T-cell (primary cell): ENCODE measurements around the gene RDM1. TPM values are rescaled to one million over a fixed set of nuclear protein-coding genes. Genes with fewer than 3 reads are reported as not detected.
A peak's percentile ranks its signal among the peaks of the same experiment; 100 is the strongest.

Experiments used
- ATAC-seq, 4 experiments: fragments of 200-7000 bp in 3 of 4; fragments of 150-1000 bp in 1 of 4; cut with Tn5 transposase; replicated peaks in 1 of 4; 1 replicate in 3 of 4; 2 replicates in 1 of 4; pipeline ENCODE4 v1.10.0; 2021; ENCODE audit warnings: moderate library complexity in 3 of 4, mild to moderate bottlenecking in 2 of 4, moderate number of reproducible peaks in 1 of 4
- CTCF ChIA-PET, 2 donors: fragments of 300-600 bp; sonication (Branson Sonifier 250); formaldehyde crosslinking; loops; one replicate each; lab custom pipeline; 2022; ENCODE audit warnings: antibody characterized with exemption in 2 of 2; lab: Charles Lee
- POLR2A ChIA-PET, 2 donors: fragments of 300-600 bp; sonication (Branson Sonifier 250); formaldehyde crosslinking; loops; one replicate each; lab custom pipeline; 2022; ENCODE audit warnings: antibody characterized with exemption in 2 of 2; lab: Charles Lee
- DNase-seq, 35 experiments: peaks; one replicate each; pipeline versions ENCODE4 v3.0.0 to v3.0.0-alpha.2; 2013 to 2023
- H3K27ac ChIP-seq: one replicate; pipeline ENCODE4 v1.5.1; 2013; ENCODE audit warnings: low read length
- H3K27me3 ChIP-seq, 2 experiments: replicated peaks in 1 of 2; 1 replicate in 1 of 2; 2 replicates in 1 of 2; pipeline versions ENCODE4 v1.6.1 to v1.7.0; 2013; ENCODE audit warnings: low read length in 1 of 2, mixed read lengths in 1 of 2; ENCODE audit not compliant: control insufficient read depth in 2 of 2, insufficient read depth in 2 of 2; ENCODE audit errors: extremely low read depth in 1 of 2
- H3K36me3 ChIP-seq, 2 donors: 1 replicate in 1 of 2; 2 replicates in 1 of 2; pipeline versions ENCODE4 v1.6.1 to v1.7.0; 2013; ENCODE audit warnings: low read length in 1 of 2; ENCODE audit not compliant: control insufficient read depth in 2 of 2, insufficient read depth in 1 of 2; ENCODE audit errors: extremely low read depth in 1 of 2
- H3K4me1 ChIP-seq, 2 experiments: 1 replicate in 1 of 2; 2 replicates in 1 of 2; pipeline versions ENCODE4 v1.6.1 to v1.7.0; 2013; ENCODE audit warnings: low read length in 2 of 2, mixed read lengths in 1 of 2; ENCODE audit not compliant: insufficient read depth in 2 of 2, control insufficient read depth in 1 of 2; ENCODE audit errors: extremely low read depth in 1 of 2
- H3K4me3 ChIP-seq, 2 donors: 1 replicate in 1 of 2; 2 replicates in 1 of 2; pipeline versions ENCODE4 v1.5.1 to v1.7.0; 2013; ENCODE audit warnings: mild to moderate bottlenecking in 2 of 2, low read length in 1 of 2, moderate library complexity in 1 of 2; ENCODE audit not compliant: control insufficient read depth in 1 of 2; ENCODE audit errors: extremely low read depth in 1 of 2
- H3K9me3 ChIP-seq: 2 replicates; pipeline ENCODE4 v1.7.0; 2013
- H3K27ac Mint-ChIP-seq, 2 donors: one replicate each; pipeline ENCODE4 v1.8.0; 2020 to 2021; ENCODE audit warnings: mild to moderate bottlenecking in 2 of 2, mixed read lengths in 2 of 2
- H3K27me3 Mint-ChIP-seq, 2 donors: one replicate each; pipeline ENCODE4 v1.8.0; 2021 to 2022; ENCODE audit warnings: mixed read lengths in 2 of 2
- H3K36me3 Mint-ChIP-seq: one replicate; pipeline ENCODE4 v1.8.0; 2021; ENCODE audit warnings: mixed read lengths
- H3K4me1 Mint-ChIP-seq, 3 donors: one replicate each; pipeline ENCODE4 v1.8.0; 2020 to 2022; ENCODE audit warnings: mixed read lengths in 3 of 3, mild to moderate bottlenecking in 1 of 3
- H3K4me3 Mint-ChIP-seq, 3 donors: one replicate each; pipeline ENCODE4 v1.8.0; 2020 to 2022; ENCODE audit warnings: mild to moderate bottlenecking in 3 of 3, mixed read lengths in 3 of 3, moderate library complexity in 3 of 3
- H3K9me3 Mint-ChIP-seq, 3 donors: one replicate each; pipeline ENCODE4 v1.8.0; 2020 to 2022; ENCODE audit warnings: mixed read lengths in 3 of 3
- WGBS: methylation state at CpG from one replicate; pipeline ENCODE4 v1.1.5; 2013; ENCODE audit warnings: missing lambda C conversion rate; ENCODE audit not compliant: insufficient coverage; 5-methylcytosine and 5-hydroxymethylcytosine counted together
- total RNA-seq, 35 experiments: library from RNA in 6 of 35; stranded (reverse) in 6 of 35; fragments of 120-200 nt in 1 of 35; gene quantifications; one replicate each; pipeline versions ENCODE4 v1.2.1 to v1.2.4 and lab custom pipeline; 2013 to 2026

The RDM1 gene
- total RNA-seq, 5 donors from 2014 or later (not counting 1 experiment from before 2014, with no cell fraction given): 0.40 to 1.5 (median 0.83) TPM

GRCh38 chr17:35927714-35928113, 2.9 kb downstream of the RDM1 start:
- Mint-ChIP-seq H3K36me3 (no peaks in the 10 kb centered on the region), H3K4me3 (no peak overlapping the region), H3K9me3 (no peaks in the 10 kb centered on the region), H3K4me1 (peaks cover 12 to 17% (median 16%) of the 10 kb centered on the region in 3 donors), H3K27ac (no peak overlapping the region), H3K27me3 (no peaks in the 10 kb centered on the region)
- ChIA-PET POLR2A (no interaction called here), CTCF (no interaction called here)
- no peak for ATAC-seq
- H3K36me3 ChIP-seq: no peaks in the 10 kb centered on the region
- H3K4me1 ChIP-seq: peaks cover 9 to 24% of the 10 kb centered on the region in 2 experiments
- DNase-seq: no peak
- no peak overlapping the region for H3K4me3 ChIP-seq
- peaks cover 0 to 4% of the 10 kb centered on the region in 2 experiments for H3K27me3 ChIP-seq
- no peaks in the 10 kb centered on the region for H3K9me3 ChIP-seq
- no peak overlapping the region for H3K27ac ChIP-seq

GRCh38 chr17:35923609-35924114, 6.9 kb downstream of the RDM1 start:
- Mint-ChIP-seq H3K4me1 (peaks cover 0 to 15% (median 13%) of the 10 kb centered on the region in 3 donors), H3K4me3 (no peak overlapping the region), H3K27me3 (no peaks in the 10 kb centered on the region), H3K36me3 (no peaks in the 10 kb centered on the region), H3K9me3 (no peaks in the 10 kb centered on the region), H3K27ac (no peak overlapping the region)
- H3K27me3 ChIP-seq: no peaks in the 10 kb centered on the region
- CTCF ChIA-PET: no interaction called here
- ATAC-seq (no peak), DNase-seq (no peak)
- H3K4me1 ChIP-seq: peaks cover 3 to 13% of the 10 kb centered on the region in 2 experiments
- POLR2A ChIA-PET: interaction anchor here in 1 of 2 donors (0.6 kb wide), 1 partner anchor 616 kb away, joined by 3 read pairs; no protein-coding TSS in a partner anchor
- H3K36me3 ChIP-seq: no peaks in the 10 kb centered on the region
- H3K4me3 ChIP-seq: no peak overlapping the region
- H3K27ac ChIP-seq: no peak overlapping the region
- WGBS: 100% methylated on average over 1 of the region's 6 CpGs
- no peaks in the 10 kb centered on the region for H3K9me3 ChIP-seq

DNA sequence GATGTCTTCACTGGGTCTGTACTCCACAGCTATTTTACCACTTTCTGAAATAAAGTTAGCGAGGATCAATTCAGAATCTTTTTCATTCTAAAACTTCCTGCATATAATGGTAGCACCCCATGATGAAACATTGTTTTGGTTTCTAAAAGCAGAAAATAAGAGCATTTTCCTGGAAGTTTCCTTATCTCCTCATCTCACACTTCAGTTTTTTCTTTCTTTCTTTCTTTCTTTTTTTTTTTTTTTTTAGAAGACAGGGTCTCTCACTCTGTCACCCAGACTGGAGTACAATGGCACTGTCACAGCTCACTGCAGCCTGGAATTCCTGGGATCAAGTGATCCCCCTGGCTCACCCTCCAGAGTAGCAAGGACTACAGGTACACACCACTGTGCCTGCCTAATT, 10.3 kb downstream of the RDM1 start:
- ChIA-PET CTCF (interaction anchor here in 1 of 2 donors (1.0 kb wide), 1 partner anchor 14 kb away, joined by 3 read pairs; no protein-coding TSS in a partner anchor), POLR2A (interaction anchor here in 1 of 2 donors (0.7 kb wide), 1 partner anchor 53 kb away, joined by 6 read pairs; no protein-coding TSS in a partner anchor)
- no peak for DNase-seq
- H3K27ac Mint-ChIP-seq: peak overlapping the region in 1 of 2 donors; percentile 2
- no peak overlapping the region for H3K27ac ChIP-seq
- no peak overlapping the region for H3K4me3 Mint-ChIP-seq
- no peaks in the 10 kb centered on the region for H3K36me3 Mint-ChIP-seq
- ATAC-seq: no peak
- H3K9me3 Mint-ChIP-seq: no peaks in the 10 kb centered on the region
- H3K4me1 ChIP-seq: peaks cover 3 to 13% of the 10 kb centered on the region in 2 experiments
- H3K27me3 ChIP-seq: no peaks in the 10 kb centered on the region
- no peaks in the 10 kb centered on the region for H3K27me3 Mint-ChIP-seq
- H3K36me3 ChIP-seq: no peaks in the 10 kb centered on the region
- no peaks in the 10 kb centered on the region for H3K9me3 ChIP-seq
- no peak overlapping the region for H3K4me3 ChIP-seq
- H3K4me1 Mint-ChIP-seq: peaks cover 0 to 20% (median 14%) of the 10 kb centered on the region in 3 donors
- no CpG with 5 or more reads among the region's 1 CpG for WGBS

GRCh38 chr17:35918665-35919064, 11.9 kb downstream of the RDM1 start:
- POLR2A ChIA-PET: no interaction called here
- H3K36me3 Mint-ChIP-seq: no peaks in the 10 kb centered on the region
- ATAC-seq (no peak), DNase-seq (no peak)
- peaks cover 0 to 15% of the 10 kb centered on the region in 2 experiments for H3K4me1 ChIP-seq
- no CpG with 5 or more reads among the region's 3 CpGs for WGBS
- H3K9me3 ChIP-seq: no peaks in the 10 kb centered on the region
- H3K9me3 Mint-ChIP-seq: no peaks in the 10 kb centered on the region
- peaks cover 0 to 29% (median 17%) of the 10 kb centered on the region in 3 donors for H3K4me1 Mint-ChIP-seq
- H3K27ac Mint-ChIP-seq: no peak overlapping the region
- H3K27me3 Mint-ChIP-seq: no peaks in the 10 kb centered on the region
- no peak overlapping the region for H3K27ac ChIP-seq
- H3K4me3 Mint-ChIP-seq: no peak overlapping the region
- no peak overlapping the region for H3K4me3 ChIP-seq
- H3K36me3 ChIP-seq: no peaks in the 10 kb centered on the region
- CTCF ChIA-PET: no interaction called here
- no peaks in the 10 kb centered on the region for H3K27me3 ChIP-seq

- no peaks in the 10 kb centered on the region for H3K9me3 Mint-ChIP-seq
- Histone ChIP-seq H3K36me3 (no peaks in the 10 kb centered on the region), H3K27ac (no peak overlapping the region), H3K4me3 (no peak overlapping the region), H3K27me3 (no peaks in the 10 kb centered on the region), H3K4me1 (peaks cover 0 to 20% of the 10 kb centered on the region in 2 experiments), H3K9me3 (no peaks in the 10 kb centered on the region)
- H3K27me3 Mint-ChIP-seq: no peaks in the 10 kb centered on the region
- ATAC-seq (no peak), DNase-seq (no peak)
- CTCF ChIA-PET: no interaction called here
- H3K4me3 Mint-ChIP-seq: no peak overlapping the region
- POLR2A ChIA-PET: no interaction called here
- no peaks in the 10 kb centered on the region for H3K36me3 Mint-ChIP-seq
- peaks cover 0 to 38% (median 25%) of the 10 kb centered on the region in 3 donors for H3K4me1 Mint-ChIP-seq
- 97% methylated on average over 20 of the region's 29 CpGs for WGBS
- H3K27ac Mint-ChIP-seq: no peak overlapping the region
Observed at GRCh38 chr17:35917519-35918213, 12.9 kb downstream of the RDM1 start.

GRCh38 chr17:35915153-35915964, 15.2 kb downstream of the RDM1 start:
- H3K4me3 Mint-ChIP-seq: no peak overlapping the region
- Histone ChIP-seq H3K36me3 (no peaks in the 10 kb centered on the region), H3K9me3 (no peaks in the 10 kb centered on the region), H3K4me1 (peaks cover 0 to 20% of the 10 kb centered on the region in 2 experiments), H3K27ac (no peak overlapping the region), H3K4me3 (no peak overlapping the region), H3K27me3 (no peaks in the 10 kb centered on the region)
- ATAC-seq: no peak
- no peak overlapping the region for H3K27ac Mint-ChIP-seq
- H3K9me3 Mint-ChIP-seq: no peaks in the 10 kb centered on the region
- no peaks in the 10 kb centered on the region for H3K27me3 Mint-ChIP-seq
- DNase-seq: no peak
- H3K4me1 Mint-ChIP-seq: peaks cover 0 to 32% (median 22%) of the 10 kb centered on the region in 3 donors
- H3K36me3 Mint-ChIP-seq: no peaks in the 10 kb centered on the region
- POLR2A ChIA-PET: interaction anchor here in 1 of 2 donors (0.6 kb wide), 1 partner anchor 10 kb away, joined by 5 read pairs; no protein-coding TSS in a partner anchor
- WGBS: 90% methylated on average over 2 of the region's 3 CpGs
- CTCF ChIA-PET: no interaction called here
